Measurements from ENCODE around the gene C1orf94. TPM values are rescaled to one million over a fixed set of nuclear protein-coding genes. Genes with fewer than 3 reads are reported as not detected.

Gene C1orf94, protein sequence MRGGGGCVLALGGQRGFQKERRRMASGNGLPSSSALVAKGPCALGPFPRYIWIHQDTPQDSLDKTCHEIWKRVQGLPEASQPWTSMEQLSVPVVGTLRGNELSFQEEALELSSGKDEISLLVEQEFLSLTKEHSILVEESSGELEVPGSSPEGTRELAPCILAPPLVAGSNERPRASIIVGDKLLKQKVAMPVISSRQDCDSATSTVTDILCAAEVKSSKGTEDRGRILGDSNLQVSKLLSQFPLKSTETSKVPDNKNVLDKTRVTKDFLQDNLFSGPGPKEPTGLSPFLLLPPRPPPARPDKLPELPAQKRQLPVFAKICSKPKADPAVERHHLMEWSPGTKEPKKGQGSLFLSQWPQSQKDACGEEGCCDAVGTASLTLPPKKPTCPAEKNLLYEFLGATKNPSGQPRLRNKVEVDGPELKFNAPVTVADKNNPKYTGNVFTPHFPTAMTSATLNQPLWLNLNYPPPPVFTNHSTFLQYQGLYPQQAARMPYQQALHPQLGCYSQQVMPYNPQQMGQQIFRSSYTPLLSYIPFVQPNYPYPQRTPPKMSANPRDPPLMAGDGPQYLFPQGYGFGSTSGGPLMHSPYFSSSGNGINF
- total RNA-seq: not detected in 2 replicates

DNA sequence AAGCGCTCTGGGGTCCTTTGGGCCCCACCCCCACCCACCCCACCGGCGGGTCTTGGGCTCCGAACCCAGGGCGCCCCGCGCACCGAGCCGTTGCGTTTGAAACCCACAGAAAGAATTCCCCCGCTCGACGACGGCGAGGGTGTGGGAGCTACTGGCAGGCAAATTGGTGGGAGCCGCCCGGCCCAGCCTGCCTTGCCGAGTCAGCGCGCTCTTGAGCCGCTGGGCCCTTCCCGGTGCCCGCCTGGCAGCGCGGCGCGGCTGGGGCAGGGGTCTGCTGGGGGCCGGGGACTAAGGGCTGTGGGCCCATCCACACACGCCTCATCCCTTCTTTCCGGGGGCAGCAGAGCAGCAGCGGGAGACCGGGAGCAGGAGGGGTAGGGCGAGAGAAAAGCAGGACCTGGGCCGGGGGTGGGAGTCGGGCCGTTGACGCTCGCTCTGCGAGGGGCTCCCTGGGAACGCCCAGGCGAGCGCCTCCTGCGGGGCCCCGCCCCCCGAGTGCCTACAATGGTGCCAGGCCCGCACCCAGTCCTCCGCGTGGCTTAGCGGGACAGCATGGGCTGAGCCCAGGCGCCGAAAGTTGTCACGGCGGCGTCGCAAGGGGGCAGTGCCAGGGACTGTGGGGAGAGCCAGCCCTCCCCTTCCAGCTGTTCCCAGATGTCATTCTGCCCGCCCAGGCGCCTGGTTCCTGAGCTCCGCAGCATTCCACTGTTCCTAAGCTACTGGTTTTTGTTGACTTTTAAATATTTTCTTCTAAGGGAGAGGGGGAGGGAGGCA, at the start of gene C1orf94:
Gene C1orf94 (plus strand): TSS at position 78 of the 774 bp plus-strand sequence. CDS start 883 bp downstream, outside the sequence.

DNA sequence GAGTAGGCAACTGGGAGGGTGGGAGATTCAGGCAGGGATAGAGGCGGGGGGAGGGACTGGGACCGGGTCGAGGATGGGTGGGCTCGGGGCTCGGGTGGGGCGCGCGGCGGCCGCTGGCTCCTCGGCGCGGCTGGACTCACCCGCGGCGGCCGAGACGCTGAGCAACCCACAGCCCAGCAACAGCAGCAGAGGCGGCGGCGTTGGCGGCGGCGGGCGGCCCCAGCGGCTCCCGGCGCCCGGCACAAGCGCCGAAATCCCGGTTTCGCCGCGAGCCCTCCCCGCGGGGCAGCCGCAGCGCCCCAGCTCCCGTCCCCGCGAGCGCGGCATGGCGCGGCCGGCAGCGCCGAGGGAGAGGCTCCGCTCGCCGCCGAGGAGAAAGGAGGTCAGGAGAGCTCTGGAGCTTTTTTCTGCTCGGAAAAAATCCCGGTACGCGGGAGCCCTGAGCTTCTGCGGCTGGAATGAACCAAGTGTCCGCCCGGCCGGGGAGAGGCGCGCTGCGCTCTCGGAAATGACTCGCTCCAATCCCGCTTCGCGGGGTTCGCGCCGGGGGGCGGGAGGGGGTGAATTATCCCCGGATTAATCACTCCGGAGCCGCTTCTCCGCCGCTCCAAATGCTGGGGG, 11.8 kb upstream of the C1orf94 start, which contains the start of gene CSMD2:
Gene CSMD2 (minus strand): TSS at position 460 of the 621 bp plus-strand sequence. CDS start 133 bp downstream, at position 327.

Other genes starting within 250 kb of the C1orf94 start
- under 0.01 and 0.14 TPM in 2 replicates for gene CSMD2, start 11.7 kb upstream of the C1orf94 start, total RNA-seq